Measurements from ENCODE around the gene ITPRIP.

Gene ITPRIP

DNA sequence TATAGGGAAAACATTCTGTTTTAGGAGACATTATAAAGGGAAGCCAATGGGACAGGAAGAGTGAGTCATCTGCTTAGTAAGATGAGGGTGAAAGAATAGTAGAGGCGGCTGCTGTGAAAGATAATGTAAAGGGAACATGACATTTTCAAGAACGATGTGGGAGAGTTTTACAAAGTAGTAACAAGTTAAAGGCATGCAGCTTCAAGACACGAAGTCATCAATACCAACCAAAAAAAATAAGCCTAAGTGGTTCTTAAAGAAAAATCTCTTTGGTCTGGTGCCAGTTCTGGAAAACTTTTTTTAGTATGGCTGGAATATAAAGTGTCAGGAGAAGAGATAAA, 77.5 kb downstream of the ITPRIP start:
- TF ChIP-seq, protein P1, sequence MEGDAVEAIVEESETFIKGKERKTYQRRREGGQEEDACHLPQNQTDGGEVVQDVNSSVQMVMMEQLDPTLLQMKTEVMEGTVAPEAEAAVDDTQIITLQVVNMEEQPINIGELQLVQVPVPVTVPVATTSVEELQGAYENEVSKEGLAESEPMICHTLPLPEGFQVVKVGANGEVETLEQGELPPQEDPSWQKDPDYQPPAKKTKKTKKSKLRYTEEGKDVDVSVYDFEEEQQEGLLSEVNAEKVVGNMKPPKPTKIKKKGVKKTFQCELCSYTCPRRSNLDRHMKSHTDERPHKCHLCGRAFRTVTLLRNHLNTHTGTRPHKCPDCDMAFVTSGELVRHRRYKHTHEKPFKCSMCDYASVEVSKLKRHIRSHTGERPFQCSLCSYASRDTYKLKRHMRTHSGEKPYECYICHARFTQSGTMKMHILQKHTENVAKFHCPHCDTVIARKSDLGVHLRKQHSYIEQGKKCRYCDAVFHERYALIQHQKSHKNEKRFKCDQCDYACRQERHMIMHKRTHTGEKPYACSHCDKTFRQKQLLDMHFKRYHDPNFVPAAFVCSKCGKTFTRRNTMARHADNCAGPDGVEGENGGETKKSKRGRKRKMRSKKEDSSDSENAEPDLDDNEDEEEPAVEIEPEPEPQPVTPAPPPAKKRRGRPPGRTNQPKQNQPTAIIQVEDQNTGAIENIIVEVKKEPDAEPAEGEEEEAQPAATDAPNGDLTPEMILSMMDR (conservative IDR thresholded peaks at IDR 0.05; ENCODE audit: low read depth) = no peak
- no peak overlapping the region for H3K27ac ChIP-seq
- CTCF ChIA-PET = no interaction called here
- peak; percentile 74 for DNase-seq (ENCODE audit: low spot score)
- POLR2A ChIA-PET (ENCODE audit: low non-redundant PET) = no interaction called here

DNA sequence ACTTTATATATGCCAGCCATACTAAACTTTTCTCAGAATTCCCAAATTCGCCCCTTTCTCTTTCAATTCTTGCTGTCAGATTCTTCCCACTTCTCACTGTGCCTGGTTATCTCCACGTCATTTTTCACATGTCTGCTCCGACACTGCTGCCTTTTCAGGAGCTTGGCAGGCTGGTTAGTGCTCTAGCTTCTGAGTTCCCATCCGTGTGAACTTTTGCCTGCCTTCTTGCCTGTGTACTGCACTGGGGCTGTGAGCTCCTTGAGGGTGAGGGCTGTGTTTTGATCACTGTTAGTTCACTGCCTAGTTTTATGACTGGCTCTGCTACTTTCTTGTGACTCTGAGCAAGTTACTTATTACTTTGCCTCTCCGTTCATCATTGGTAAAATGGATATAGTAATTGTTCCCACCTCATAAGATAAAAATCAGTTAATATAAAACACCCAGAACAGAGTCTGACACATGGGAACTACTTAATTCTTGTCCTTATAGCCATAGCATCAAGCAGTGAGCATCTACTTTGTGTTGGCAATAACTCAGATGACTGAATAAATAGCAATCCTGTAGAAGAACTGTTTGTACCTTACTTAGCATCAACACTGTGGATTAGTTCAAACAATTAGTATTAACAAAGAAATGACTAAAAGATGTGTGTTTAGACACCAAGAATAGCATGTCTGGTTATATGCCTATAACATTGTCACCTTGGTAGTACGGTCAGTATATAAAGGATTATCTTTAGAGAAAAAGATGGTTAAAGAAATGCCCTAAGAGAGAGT, 78.1 kb downstream of the ITPRIP start:
- ChIA-PET CTCF (no interaction called here), POLR2A (ENCODE audit: low non-redundant PET) (interaction anchor here (1.4 kb wide), 1 partner anchor 9 kb away, joined by 4 read pairs; the partner anchor contains the start of gene GSTO2)
- TF ChIP-seq, protein P1 (conservative IDR thresholded peaks at IDR 0.05; ENCODE audit: low read depth) = no peak
- H3K27ac ChIP-seq = peak overlapping the region; percentile 90
- DNase-seq (ENCODE audit: low spot score) = no peak

Data from RWPE1 (cell line).